Endothelial cell of hepatic sinusoid (primary cell): ENCODE data around the gene BICD1.
"Not testable (repeated sequence)": the region's sequence is repeated elsewhere in the genome, so short reads cannot be mapped to it uniquely, and the experiment has no call there.

Experiments
- in situ Hi-C: cut with HindIII; loops from 2 replicates; pipeline ENCODE4 v1.10.0; 2017; ENCODE audit warnings: low sequenced_read_pairs

Gene BICD1

GRCh38 chr12:32272465-32272864 lies 165.8 kb downstream of the BICD1 start:
- in situ Hi-C loops: no loop called here

- in situ Hi-C loops: no loop called here
Observed at GRCh38 chr12:32273063-32273522, 166.4 kb downstream of the BICD1 start.

GRCh38 chr12:32273712-32274111 lies 167.1 kb downstream of the BICD1 start:
- in situ Hi-C loops: no loop called here

GRCh38 chr12:32274665-32275064 lies 168.0 kb downstream of the BICD1 start:
- in situ Hi-C loops: no loop called here

GRCh38 chr12:32275520-32275919 lies 168.9 kb downstream of the BICD1 start:
- in situ Hi-C loops: not testable (repeated sequence)

GRCh38 chr12:32277774-32278173 lies 171.1 kb downstream of the BICD1 start:
- in situ Hi-C loops: no loop called here

GRCh38 chr12:32281098-32281497 lies 174.5 kb downstream of the BICD1 start:
- in situ Hi-C loops: no loop called here

- in situ Hi-C loops: no loop called here
Observed at GRCh38 chr12:32284561-32284960, 177.9 kb downstream of the BICD1 start.

GRCh38 chr12:32285021-32285420 lies 178.4 kb downstream of the BICD1 start:
- in situ Hi-C loops: no loop called here

GRCh38 chr12:32285489-32285888 lies 178.8 kb downstream of the BICD1 start:
- in situ Hi-C loops: no loop called here

GRCh38 chr12:32290411-32290810 lies 183.8 kb downstream of the BICD1 start:
- in situ Hi-C loops: loop anchor here (5.0 kb wide), 2 partner anchors 48 to 103 kb away; no protein-coding TSS in a partner anchor

- in situ Hi-C loops: loop anchor here (5.0 kb wide), 2 partner anchors 50 to 105 kb away; no protein-coding TSS in a partner anchor
Observed at GRCh38 chr12:32292151-32292550, 185.5 kb downstream of the BICD1 start.

GRCh38 chr12:32293808-32294419 lies 187.3 kb downstream of the BICD1 start:
- in situ Hi-C loops: loop anchor here (5.0 kb wide), 2 partner anchors 52 to 107 kb away; no protein-coding TSS in a partner anchor

- in situ Hi-C loops: no loop called here
Observed at GRCh38 chr12:32296567-32296966, 189.9 kb downstream of the BICD1 start.

GRCh38 chr12:32298917-32299316 lies 192.3 kb downstream of the BICD1 start:
- in situ Hi-C loops: no loop called here

- in situ Hi-C loops: loop anchor here (5.0 kb wide), 1 partner anchor 639 kb away; no protein-coding TSS in a partner anchor
Observed at GRCh38 chr12:32301216-32301615, 194.6 kb downstream of the BICD1 start.

- in situ Hi-C loops: loop anchor here (5.0 kb wide), 1 partner anchor 640 kb away; no protein-coding TSS in a partner anchor
Observed at GRCh38 chr12:32302218-32303173, 195.8 kb downstream of the BICD1 start.

- in situ Hi-C loops: loop anchor here (5.0 kb wide), 1 partner anchor 641 kb away; no protein-coding TSS in a partner anchor
Observed at GRCh38 chr12:32303174-32303549, 196.5 kb downstream of the BICD1 start.

- in situ Hi-C loops: no loop called here
Observed at GRCh38 chr12:32305163-32305562, 198.5 kb downstream of the BICD1 start.

GRCh38 chr12:32307326-32307725 lies 200.7 kb downstream of the BICD1 start:
- in situ Hi-C loops: no loop called here
